Measurements from ENCODE around the gene LGALS4. TPM values are rescaled to one million over a fixed set of nuclear protein-coding genes. Genes with fewer than 3 reads are reported as not detected.

Gene LGALS4
- total and polyA plus RNA-seq, 7 donors = 0.33 to 9,832 (median 13.2) TPM

- peak overlapping the region in 3 of 4 donors; percentile 61 to 98 (median 96) for H3K27ac ChIP-seq
Measured at GRCh38 chr19:38836159-38836982, 23.6 kb upstream of the LGALS4 start.

GRCh38 chr19:38834590-38834989, 21.8 kb upstream of the LGALS4 start:
- intact Hi-C loops (cut with DNase I) = loop anchor here (5.0 to 10.0 kb wide), 3 partner anchors 97 to 190 kb away; partner anchors contain the start of gene ACTN4
- no peak for DNase-seq
- Histone ChIP-seq H3K36me3 (peaks cover 25 to 53% (median 39%) of the 10 kb centered on the region in 4 donors), H3K4me1 (peaks cover 0 to 39% (median 33%) of the 10 kb centered on the region in 4 donors), H3K27ac (peak overlapping the region; percentile 6 to 98 (median 78)), H3K4me3 (no peak overlapping the region), H3K27me3 (no peaks in the 10 kb centered on the region), H3K9me3 (no peaks in the 10 kb centered on the region)
- TF ChIP-seq POLR2A (IDR thresholded peaks at IDR 0.05) (no peak), POLR2AphosphoS5 (IDR thresholded peaks at IDR 0.05) (no peak), CTCF (IDR thresholded peaks at IDR 0.05) (no peak), EP300 (IDR thresholded peaks at IDR 0.05) (no peak)
- WGBS, 2 donors = 94 to 95% methylated on average over 6 of the region's 6 CpGs

More at GRCh38 chr19:38836159-38836982, 23.6 kb upstream of the LGALS4 start:
- no peak for TF ChIP-seq EP300 (IDR thresholded peaks at IDR 0.05)
- no peak for TF ChIP-seq POLR2AphosphoS5 (IDR thresholded peaks at IDR 0.05)
- TF ChIP-seq CTCF (IDR thresholded peaks at IDR 0.05) = no peak
- TF ChIP-seq POLR2A (IDR thresholded peaks at IDR 0.05) = no peak
- H3K4me3 ChIP-seq = no peak overlapping the region
- 71 to 83% methylated on average over 8 of the region's 8 CpGs for WGBS, 2 donors
- peaks cover 42 to 62% (median 51%) of the 10 kb centered on the region in 4 donors for H3K36me3 ChIP-seq
- intact Hi-C loops (cut with DNase I) = loop anchor here (1.0 to 10.0 kb wide), 2 partner anchors 11 to 192 kb away; partner anchors contain the start of gene ACTN4
- no peak for DNase-seq
- H3K4me1 ChIP-seq = peaks cover 0 to 26% (median 21%) of the 10 kb centered on the region in 4 donors
- no peaks in the 10 kb centered on the region for H3K27me3 ChIP-seq
- no peaks in the 10 kb centered on the region for H3K9me3 ChIP-seq

GRCh38 chr19:38834104-38834490, 21.4 kb upstream of the LGALS4 start:
- H3K36me3 ChIP-seq = peaks cover 20 to 53% (median 39%) of the 10 kb centered on the region in 4 donors
- H3K27ac ChIP-seq = peak overlapping the region in 3 of 4 donors; percentile 92 to 98 (median 96)
- TF ChIP-seq EP300 (IDR thresholded peaks at IDR 0.05) (no peak), POLR2A (IDR thresholded peaks at IDR 0.05) (no peak), CTCF (IDR thresholded peaks at IDR 0.05) (no peak), POLR2AphosphoS5 (IDR thresholded peaks at IDR 0.05) (no peak)
- no peaks in the 10 kb centered on the region for H3K9me3 ChIP-seq
- 89% methylated on average over 4 of the region's 4 CpGs for WGBS, 2 donors
- intact Hi-C loops (cut with DNase I) = loop anchor here (5.0 to 10.0 kb wide), 3 partner anchors 97 to 189 kb away; partner anchors contain the start of gene ACTN4
- no peak for DNase-seq
- H3K4me1 ChIP-seq = peaks cover 0 to 41% (median 33%) of the 10 kb centered on the region in 4 donors
- H3K4me3 ChIP-seq = no peak overlapping the region
- no peaks in the 10 kb centered on the region for H3K27me3 ChIP-seq

GRCh38 chr19:38833092-38833425, 20.3 kb upstream of the LGALS4 start:
- intact Hi-C loops (cut with DNase I) = loop anchor here (2.0 to 10.0 kb wide), 4 partner anchors 96 to 188 kb away; partner anchors contain the start of genes ACTN4, MRPS12 and SARS2
- Histone ChIP-seq H3K9me3 (no peaks in the 10 kb centered on the region), H3K4me3 (no peak overlapping the region), H3K4me1 (peaks cover 0 to 43% (median 35%) of the 10 kb centered on the region in 4 donors), H3K27me3 (no peaks in the 10 kb centered on the region), H3K27ac (peak overlapping the region in 3 of 4 donors; percentile 92 to 98 (median 96)), H3K36me3 (peaks cover 10 to 53% (median 33%) of the 10 kb centered on the region in 4 donors)
- WGBS, 2 donors = 93 to 95% methylated on average over 7 of the region's 7 CpGs
- no peak for DNase-seq
- TF ChIP-seq CTCF (IDR thresholded peaks at IDR 0.05) (no peak), POLR2A (IDR thresholded peaks at IDR 0.05) (no peak), POLR2AphosphoS5 (IDR thresholded peaks at IDR 0.05) (no peak), EP300 (IDR thresholded peaks at IDR 0.05) (no peak)

Data from sigmoid colon (tissue), 7 donors.